ENCODE measurements around the gene MGAT3. TPM values are rescaled to one million over a fixed set of nuclear protein-coding genes. Genes with fewer than 3 reads are reported as not detected.

MGAT3 gene
- total and polyA plus RNA-seq, 2 of the 8 experiments (the other 6 are each of a cell fraction or from before 2014, with no cell fraction given), result 4.3 to 9.2 TPM

GRCh38 chr22:39519681-39520225 lies 62.9 kb downstream of the MGAT3 start:
- FAIRE-seq, result peak; percentile 78
- H3K36me3 ChIP-seq (ENCODE audit: control insufficient read depth in 2 of 4, insufficient read depth in 4 of 4, low read length in 3 of 4), result peaks cover 29 to 49% (median 44%) of the 10 kb centered on the region in 4 experiments
- H3K4me1 ChIP-seq (replicated peaks in 1 of 4; ENCODE audit: control insufficient read depth in 3 of 4, insufficient read depth in 4 of 4, low read length in 3 of 4), result peaks cover 0 to 12% (median 5%) of the 10 kb centered on the region in 4 experiments; a peak in 4 of 7 replicates
- TF ChIP-seq FOSL1 (IDR thresholded peaks at IDR 0.05; ENCODE audit: insufficient read depth, low read depth, low read length) (0 out of 2 replicates have a peak, but pooled peaks have one; percentile 17), CBX8 (IDR thresholded peaks at IDR 0.05; ENCODE audit: borderline replicate concordance, low read depth, low read length) (no peak), CTCF (IDR thresholded peaks at IDR 0.05; ENCODE audit: control extremely low read depth in 1 of 3, insufficient read depth in 1 of 3, low read depth in 1 of 3, low read length in 3 of 3) (peak in 1 of 3 experiments; percentile 11; a peak in 2 of 4 replicates), CHD2 (IDR thresholded peaks at IDR 0.05; ENCODE audit: low read length) (peak; percentile 96)

More at GRCh38 chr22:39519681-39520225, 62.9 kb downstream of the MGAT3 start:
- peak overlapping the region; percentile 92 for H3K56ac ChIP-seq (replicated peaks; ENCODE audit: insufficient read length, low read depth, low read length)
- peak overlapping the region; percentile 93 to 99 (median 95) for H3K4me3 ChIP-seq (ENCODE audit: extremely low read depth in 1 of 4, insufficient read depth in 2 of 4, low read depth in 3 of 4, low read length in 4 of 4)
- peak overlapping the region; percentile 100 for H2BK5ac ChIP-seq (ENCODE audit: low read depth, low read length)
- peak overlapping the region; percentile 99 for H3K27ac ChIP-seq (ENCODE audit: low read depth, low read length)
- H2AK5ac ChIP-seq (ENCODE audit: low read depth, low read length), result no peak overlapping the region
- peaks cover 35 to 40% of the 10 kb centered on the region in 2 experiments for H4K20me1 ChIP-seq (replicated peaks in 1 of 2; ENCODE audit: control insufficient read depth in 1 of 2, insufficient read depth in 2 of 2, low read length in 2 of 2)
- peak overlapping the region; percentile 92 for H3K4ac ChIP-seq (replicated peaks; ENCODE audit: insufficient read length, low read depth, low read length)
- peak overlapping the region; percentile 79; the same call in 1 of the 2 replicates for H3K18ac ChIP-seq (ENCODE audit: extremely low read depth, low read length)
- DNase-seq (ENCODE audit: low read depth in 1 of 2, low spot score in 2 of 2), result peak in 1 of 2 experiments; percentile 96
- no peak overlapping the region for H2BK20ac ChIP-seq (ENCODE audit: low read length)
- no peak overlapping the region; the same call in 1 of the 2 replicates for H2BK12ac ChIP-seq (ENCODE audit: low read depth, low read length)
- H3K27me3 ChIP-seq (replicated peaks in 1 of 4; ENCODE audit: control insufficient read depth in 3 of 4, extremely low read depth in 1 of 4, insufficient read depth in 3 of 4, low read length in 3 of 4), result peaks cover 0 to 10% (median 4%) of the 10 kb centered on the region in 4 experiments; a peak in 3 of 7 replicates
- no peak overlapping the region for H2BK15ac ChIP-seq (ENCODE audit: low read length)
- H3K9ac ChIP-seq (replicated peaks in 1 of 4; ENCODE audit: extremely low read depth in 1 of 4, low read depth in 3 of 4, low read length in 3 of 4), result peak overlapping the region; percentile 78 to 99 (median 94)
- H4K91ac ChIP-seq (replicated peaks; ENCODE audit: insufficient read length, low read length), result peak overlapping the region; percentile 76
- H3K14ac ChIP-seq (ENCODE audit: insufficient read length), result no peak overlapping the region
- peaks cover 12% of the 10 kb centered on the region for H3K23me2 ChIP-seq (ENCODE audit: low read depth, low read length)
- 1% methylated on average over 47 of the region's 47 CpGs; no CpG with 5 or more reads in 1 of the 2 experiments for whole genome bisulfite sequencing, 2 experiments (ENCODE audit: extremely low coverage in 1 of 2, insufficient coverage in 1 of 2, insufficient read length in 1 of 2, insufficient replicate concordance in 2 of 2, low coverage in 1 of 2, low lambda C conversion rate in 2 of 2, missing lambda C conversion rate in 1 of 2)
- ChIA-PET POLR2A (ENCODE audit: partially characterized antibody) (interaction anchor here (0.5 to 6.6 kb wide), 55 partner anchors 9 to 772 kb away, joined by 3 to 83 read pairs (median 4); partner anchors contain the start of genes CBX7, MIEF1, RPL3 and RPS19BP1), CTCF (ENCODE audit: partially characterized antibody) (interaction anchor here (0.7 to 1.3 kb wide), 7 partner anchors 9 to 210 kb away, joined by 3 to 12 read pairs (median 3); no protein-coding TSS in a partner anchor)
- no peak overlapping the region for H2AFZ ChIP-seq (ENCODE audit: low read length)
- H3K4me2 ChIP-seq (ENCODE audit: insufficient read depth in 1 of 2, low read depth in 2 of 2, low read length in 2 of 2), result peak overlapping the region; percentile 87 to 96
- H3K79me2 ChIP-seq (ENCODE audit: control insufficient read depth in 1 of 2, insufficient read depth in 2 of 2, low read length in 2 of 2), result peaks cover 5 to 29% of the 10 kb centered on the region in 2 experiments; a peak in 3 of 4 replicates
- H4K5ac ChIP-seq (ENCODE audit: insufficient read length, low read depth, low read length), result peak overlapping the region; percentile 90
- no peak overlapping the region for H3K23ac ChIP-seq (ENCODE audit: insufficient read length)
- H3K9me3 ChIP-seq (ENCODE audit: insufficient read depth in 2 of 2, low read depth in 1 of 2, low read length in 1 of 2), result no peaks in the 10 kb centered on the region
- peaks cover 7% of the 10 kb centered on the region for H3K79me1 ChIP-seq (ENCODE audit: low read depth, low read length)
- H2BK120ac ChIP-seq (replicated peaks; ENCODE audit: low read depth, low read length), result no peak overlapping the region
- H4K8ac ChIP-seq (ENCODE audit: extremely low read depth, insufficient read depth, low read length), result peak overlapping the region; percentile 94; the same call in 1 of the 2 replicates

All from H1 (cell line).